K562 (cell line): ENCODE data around the gene PALMD. TPM values are rescaled to one million over a fixed set of nuclear protein-coding genes. Genes with fewer than 3 reads are reported as not detected.

ENCODE experiments used
- CHCHD3 ChIP-seq: fragments of 250-450 bp; sonication (Bioruptor Pico); IDR thresholded peaks from 2 replicates; pipeline ENCODE4 v2.1.2; 2022; ENCODE audit warnings: mild to moderate bottlenecking
- CXXC5 ChIP-seq: fragments of 250-450 bp; sonication (Bioruptor Pico); IDR thresholded peaks from 2 replicates; pipeline ENCODE4 v1.8.0; 2022; ENCODE audit warnings: inconsistent platforms, mild to moderate bottlenecking, moderate library complexity
- FOXJ2 ChIP-seq: fragments of 200-800 bp; sonication (Bioruptor generic); IDR thresholded peaks from 2 replicates; pipeline ENCODE4 v1.6.1; 2016; ENCODE audit warnings: missing genetic modification characterization, missing compliant biosample characterization
- GATAD2B ChIP-seq: fragments of 450-650 bp; IDR thresholded peaks from 2 replicates; pipeline ENCODE4 v1.6.1; 2017; ENCODE audit warnings: mild to moderate bottlenecking, borderline replicate concordance
- KAT2B ChIP-seq: IDR thresholded peaks from one replicate; pipeline ENCODE4 v1.6.1; 2012; ENCODE audit warnings: low read depth, mild to moderate bottlenecking, control low read depth, inconsistent platforms, low read length, moderate library complexity
- LCOR ChIP-seq: sonication (generic); formaldehyde crosslinking; IDR thresholded peaks from 2 replicates; pipeline ENCODE4 v1.8.0; 2022; ENCODE audit warnings: mild to moderate bottlenecking, missing genetic modification reagents
- MYBL2 ChIP-seq, 2 experiments: fragments of 450-650 bp in 1 of 2; sonication (generic) in 1 of 2; formaldehyde crosslinking in 1 of 2; IDR thresholded peaks; 2 replicates each; pipeline versions ENCODE4 v1.6.1 to v1.8.1; 2017 to 2022; ENCODE audit warnings: borderline replicate concordance in 1 of 2, inconsistent platforms in 1 of 2, low read depth in 1 of 2, mild to moderate bottlenecking in 1 of 2, missing genetic modification reagents in 1 of 2, moderate library complexity in 1 of 2
- RBBP5 ChIP-seq: fragments of 200-600 bp; sonication (generic); IDR thresholded peaks from 2 replicates; pipeline ENCODE4 v1.6.1; 2012; ENCODE audit warnings: borderline replicate concordance, mild to moderate bottlenecking, low read length, control low read depth, inconsistent platforms; ENCODE audit not compliant: insufficient read depth, poor library complexity, severe bottlenecking
- RBM17 ChIP-seq: fragments of 200-400 bp; formaldehyde crosslinking; IDR thresholded peaks from 2 replicates; pipeline ENCODE4 v1.6.1; 2017; ENCODE audit warnings: low read depth, mild to moderate bottlenecking, low read length, borderline replicate concordance
- ZNF146 ChIP-seq: IDR thresholded peaks from one replicate; pipeline ENCODE4 v1.6.1; 2018; ENCODE audit warnings: missing compliant biosample characterization; ENCODE audit not compliant: unreplicated experiment
- polyA plus RNA-seq, 8 experiments: library from polyadenylated mRNA; depleted of rRNA in 4 of 8; stranded (reverse) in 5 of 8; unstranded in 3 of 8; fragments of >200 nt; fragmentation: Nextera tagmentation in 2 of 8; fragmentation: Illumina TruSeq in 1 of 8; extraction: Ambion mirVana in 2 of 8; extraction: Trizol in 1 of 8; gene quantifications; 2 replicates each; pipeline versions ENCODE4 v1.2.1 to v1.2.3, GENCODE V29; 2011 to 2014; ENCODE audit warnings: inconsistent platforms in 1 of 8, missing spikeins in 1 of 8
- total RNA-seq, 7 experiments: library from RNA; depleted of rRNA in 6 of 7; stranded (reverse); fragments of >200 nt in 6 of 7; fragmentation: Illumina TruSeq in 2 of 7; extraction: Trizol in 2 of 7; gene quantifications; 2 replicates each; pipeline versions ENCODE4 v1.2.1 to v1.2.3, GENCODE V29; 2011 to 2021; ENCODE audit warnings: low replicate concordance in 1 of 7
- TF ChIP-seq, protein P1 (sequence below): fragments of 250-450 bp; sonication (Bioruptor Pico); IDR thresholded peaks from 2 replicates; pipeline ENCODE4 v1.8.0; 2021; ENCODE audit warnings: mild to moderate bottlenecking, moderate library complexity
- TF ChIP-seq, protein P2 (sequence below): sonication (generic); IDR thresholded peaks from 2 replicates; pipeline ENCODE4 v1.6.1; 2016
- TF ChIP-seq, protein P3 (sequence below): fragments of 250-450 bp; sonication (Bioruptor Pico); IDR thresholded peaks from 2 replicates; pipeline ENCODE4 v1.5.1; 2021; ENCODE audit warnings: mild to moderate bottlenecking
- TF ChIP-seq, protein P4 (sequence below): fragments of 450-650 bp; formaldehyde crosslinking; conservative IDR thresholded peaks from 2 replicates; pipeline ENCODE4 v1.4.0; 2022; ENCODE audit warnings: mild to moderate bottlenecking, missing genetic modification characterization
- TF ChIP-seq, protein P5 (sequence below), 2 experiments: IDR thresholded peaks in 1 of 2; conservative IDR thresholded peaks in 1 of 2; 2 replicates each; pipeline ENCODE4 v1.6.1; 2016; ENCODE audit warnings: low read depth in 2 of 2, mild to moderate bottlenecking in 1 of 2, missing compliant biosample characterization in 1 of 2, missing genetic modification characterization in 1 of 2, moderate library complexity in 1 of 2

The PALMD gene
- total and polyA plus RNA-seq, 9 of the 15 experiments (the other 6 are each of a cell fraction or from before 2014, with no cell fraction given) = 2.7 to 13.5 (median 5.4) TPM

DNA sequence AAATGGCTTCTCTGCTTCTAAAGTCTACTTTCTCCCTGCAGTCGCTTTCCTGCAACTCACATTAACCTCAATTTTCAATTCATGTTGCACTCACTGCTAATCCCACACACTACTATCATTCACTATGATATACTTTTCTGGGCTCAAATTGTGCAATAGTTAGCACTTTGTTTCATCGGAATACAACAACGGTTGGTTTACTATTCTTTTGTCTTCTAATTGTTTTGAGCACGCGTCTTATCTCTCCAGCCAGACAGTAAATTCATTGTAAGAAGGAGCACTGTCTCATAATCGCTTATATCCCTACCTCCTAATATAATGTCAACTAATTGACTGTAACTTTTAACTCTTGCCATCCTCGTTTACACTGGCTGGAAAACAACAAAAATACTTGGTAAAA lies 3.9 kb upstream of the PALMD start (continued):
- TF ChIP-seq, protein P1, sequence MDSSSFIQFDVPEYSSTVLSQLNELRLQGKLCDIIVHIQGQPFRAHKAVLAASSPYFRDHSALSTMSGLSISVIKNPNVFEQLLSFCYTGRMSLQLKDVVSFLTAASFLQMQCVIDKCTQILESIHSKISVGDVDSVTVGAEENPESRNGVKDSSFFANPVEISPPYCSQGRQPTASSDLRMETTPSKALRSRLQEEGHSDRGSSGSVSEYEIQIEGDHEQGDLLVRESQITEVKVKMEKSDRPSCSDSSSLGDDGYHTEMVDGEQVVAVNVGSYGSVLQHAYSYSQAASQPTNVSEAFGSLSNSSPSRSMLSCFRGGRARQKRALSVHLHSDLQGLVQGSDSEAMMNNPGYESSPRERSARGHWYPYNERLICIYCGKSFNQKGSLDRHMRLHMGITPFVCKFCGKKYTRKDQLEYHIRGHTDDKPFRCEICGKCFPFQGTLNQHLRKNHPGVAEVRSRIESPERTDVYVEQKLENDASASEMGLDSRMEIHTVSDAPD (CRISPR knock-in tag) = no peak
- TF ChIP-seq, protein P2, sequence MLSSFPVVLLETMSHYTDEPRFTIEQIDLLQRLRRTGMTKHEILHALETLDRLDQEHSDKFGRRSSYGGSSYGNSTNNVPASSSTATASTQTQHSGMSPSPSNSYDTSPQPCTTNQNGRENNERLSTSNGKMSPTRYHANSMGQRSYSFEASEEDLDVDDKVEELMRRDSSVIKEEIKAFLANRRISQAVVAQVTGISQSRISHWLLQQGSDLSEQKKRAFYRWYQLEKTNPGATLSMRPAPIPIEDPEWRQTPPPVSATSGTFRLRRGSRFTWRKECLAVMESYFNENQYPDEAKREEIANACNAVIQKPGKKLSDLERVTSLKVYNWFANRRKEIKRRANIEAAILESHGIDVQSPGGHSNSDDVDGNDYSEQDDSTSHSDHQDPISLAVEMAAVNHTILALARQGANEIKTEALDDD = no peak
- TF ChIP-seq, protein P3, sequence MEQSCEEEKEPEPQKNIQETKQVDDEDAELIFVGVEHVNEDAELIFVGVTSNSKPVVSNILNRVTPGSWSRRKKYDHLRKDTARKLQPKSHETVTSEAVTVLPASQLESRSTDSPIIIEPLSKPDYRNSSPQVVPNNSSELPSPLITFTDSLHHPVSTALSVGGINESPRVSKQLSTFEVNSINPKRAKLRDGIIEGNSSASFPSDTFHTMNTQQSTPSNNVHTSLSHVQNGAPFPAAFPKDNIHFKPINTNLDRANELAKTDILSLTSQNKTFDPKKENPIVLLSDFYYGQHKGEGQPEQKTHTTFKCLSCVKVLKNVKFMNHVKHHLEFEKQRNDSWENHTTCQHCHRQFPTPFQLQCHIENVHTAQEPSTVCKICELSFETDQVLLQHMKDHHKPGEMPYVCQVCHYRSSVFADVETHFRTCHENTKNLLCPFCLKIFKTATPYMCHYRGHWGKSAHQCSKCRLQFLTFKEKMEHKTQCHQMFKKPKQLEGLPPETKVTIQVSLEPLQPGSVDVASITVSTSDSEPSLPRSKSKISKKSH (CRISPR knock-in tag) = no peak
- TF ChIP-seq CHCHD3 (CRISPR knock-in tag) (no peak), FOXJ2 (0 out of 2 replicates have a peak, but pooled peaks have one; percentile 25), CXXC5 (peak; percentile 78), KAT2B (no peak), LCOR (CRISPR knock-in tag) (no peak), RBBP5 (no peak), GATAD2B (peak; percentile 56; the same call in 1 of the 2 replicates), ZNF146 (CRISPR knock-in tag) (no peak), RBM17 (no peak), MYBL2 (IDR thresholded peaks at IDR 0.05; ENCODE audit: low read depth) (no peak; the same call in 1 of the 2 replicates), MYBL2 (CRISPR knock-in tag; IDR thresholded peaks at IDR 0.05; ENCODE audit: borderline replicate concordance) (no peak)
- TF ChIP-seq, protein P4, sequence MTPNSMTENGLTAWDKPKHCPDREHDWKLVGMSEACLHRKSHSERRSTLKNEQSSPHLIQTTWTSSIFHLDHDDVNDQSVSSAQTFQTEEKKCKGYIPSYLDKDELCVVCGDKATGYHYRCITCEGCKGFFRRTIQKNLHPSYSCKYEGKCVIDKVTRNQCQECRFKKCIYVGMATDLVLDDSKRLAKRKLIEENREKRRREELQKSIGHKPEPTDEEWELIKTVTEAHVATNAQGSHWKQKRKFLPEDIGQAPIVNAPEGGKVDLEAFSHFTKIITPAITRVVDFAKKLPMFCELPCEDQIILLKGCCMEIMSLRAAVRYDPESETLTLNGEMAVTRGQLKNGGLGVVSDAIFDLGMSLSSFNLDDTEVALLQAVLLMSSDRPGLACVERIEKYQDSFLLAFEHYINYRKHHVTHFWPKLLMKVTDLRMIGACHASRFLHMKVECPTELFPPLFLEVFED (CRISPR knock-in tag) = no peak
- TF ChIP-seq, protein P5, sequence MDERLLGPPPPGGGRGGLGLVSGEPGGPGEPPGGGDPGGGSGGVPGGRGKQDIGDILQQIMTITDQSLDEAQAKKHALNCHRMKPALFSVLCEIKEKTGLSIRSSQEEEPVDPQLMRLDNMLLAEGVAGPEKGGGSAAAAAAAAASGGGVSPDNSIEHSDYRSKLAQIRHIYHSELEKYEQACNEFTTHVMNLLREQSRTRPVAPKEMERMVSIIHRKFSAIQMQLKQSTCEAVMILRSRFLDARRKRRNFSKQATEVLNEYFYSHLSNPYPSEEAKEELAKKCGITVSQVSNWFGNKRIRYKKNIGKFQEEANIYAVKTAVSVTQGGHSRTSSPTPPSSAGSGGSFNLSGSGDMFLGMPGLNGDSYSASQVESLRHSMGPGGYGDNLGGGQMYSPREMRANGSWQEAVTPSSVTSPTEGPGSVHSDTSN (CRISPR knock-in tag; IDR thresholded peaks at IDR 0.05; ENCODE audit: low read depth) = no peak
- TF ChIP-seq, protein P5 (tag; conservative IDR thresholded peaks at IDR 0.05; ENCODE audit: low read depth) = peak; percentile 27; the same call in 1 of the 2 replicates
